Lung (tissue), 12 donors: ENCODE data around the gene TACR2. TPM values are rescaled to one million over a fixed set of nuclear protein-coding genes. Genes with fewer than 3 reads are reported as not detected.

ENCODE experiments used
- ATAC-seq: fragments of 200-7000 bp; cut with Tn5 transposase; one replicate; pipeline ENCODE4 v1.9.1; 2020; ENCODE audit warnings: moderate number of reproducible peaks; ENCODE audit not compliant: insufficient read depth, low FRiP score
- DNase-seq, 3 donors: peaks; one replicate each; pipeline ENCODE4 v3.0.0-alpha.2; 2013 to 2017
- H3K27ac ChIP-seq, 2 donors: one replicate each; pipeline ENCODE4 v1.5.1; 2013; ENCODE audit warnings: mild to moderate bottlenecking in 2 of 2, moderate library complexity in 2 of 2, control low read depth in 1 of 2, inconsistent platforms in 1 of 2, low read depth in 1 of 2, low read length in 1 of 2
- H3K27me3 ChIP-seq, 3 donors: one replicate each; pipeline ENCODE4 v1.5.1; 2013; ENCODE audit warnings: low read length in 2 of 3; ENCODE audit not compliant: control insufficient read depth in 3 of 3, insufficient read depth in 3 of 3
- H3K36me3 ChIP-seq, 4 donors: one replicate each; pipeline ENCODE4 v1.5.1; 2013; ENCODE audit warnings: low read length in 4 of 4, mild to moderate bottlenecking in 1 of 4, moderate library complexity in 1 of 4; ENCODE audit not compliant: control insufficient read depth in 4 of 4, insufficient read depth in 4 of 4
- H3K4me1 ChIP-seq, 5 donors: one replicate each; pipeline ENCODE4 v1.5.1; 2013; ENCODE audit warnings: low read length in 5 of 5, mild to moderate bottlenecking in 2 of 5, moderate library complexity in 1 of 5; ENCODE audit not compliant: control insufficient read depth in 5 of 5, insufficient read depth in 5 of 5
- H3K4me3 ChIP-seq: one replicate; pipeline ENCODE4 v1.5.1; 2013; ENCODE audit warnings: mild to moderate bottlenecking, control low read depth, moderate library complexity
- H3K9ac ChIP-seq, 2 donors: one replicate each; pipeline ENCODE4 v1.5.1; 2013; ENCODE audit warnings: low read length in 2 of 2, control low read depth in 1 of 2; ENCODE audit not compliant: insufficient read depth in 1 of 2
- H3K9me3 ChIP-seq, 4 donors: one replicate each; pipeline ENCODE4 v1.5.1; 2013; ENCODE audit warnings: low read length in 3 of 4, mild to moderate bottlenecking in 1 of 4, moderate library complexity in 1 of 4; ENCODE audit not compliant: control insufficient read depth in 4 of 4, insufficient read depth in 3 of 4
- WGBS, 2 donors: extraction: QIAGEN DNeasy Blood & Tissue Kit; methylation state at CpG; one replicate each; pipeline ENCODE4 v1.1.7; 2013; 5-methylcytosine and 5-hydroxymethylcytosine counted together
- polyA plus RNA-seq, 2 donors: library from polyadenylated mRNA; stranded (reverse); fragments of 200-250 nt; gene quantifications; one replicate each; pipeline ENCODE4 v1.2.1, GENCODE V29; 2013
- total RNA-seq, 2 donors: library from RNA; depleted of rRNA in 1 of 2; stranded (reverse); fragments of >200 nt in 1 of 2; gene quantifications; one replicate each; pipeline ENCODE4 v1.2.1, GENCODE V29; 2014 to 2021
- TF ChIP-seq, protein P1 (sequence below): IDR thresholded peaks from 2 replicates; pipeline ENCODE4 v1.5.1; 2012; ENCODE audit warnings: mild to moderate bottlenecking; ENCODE audit errors: control extremely low read depth, extremely low read depth
- donor health status: control.
- donor health status: control.
- donor health status: Bipolar disorder and iron deficiency.
- donor health status: healthy.
- donor health status: DM: yes; HTN: yes; CAD: no.

TACR2 gene
- total and polyA plus RNA-seq, 4 donors, result 0.28 to 0.83 (median 0.50) TPM

DNA sequence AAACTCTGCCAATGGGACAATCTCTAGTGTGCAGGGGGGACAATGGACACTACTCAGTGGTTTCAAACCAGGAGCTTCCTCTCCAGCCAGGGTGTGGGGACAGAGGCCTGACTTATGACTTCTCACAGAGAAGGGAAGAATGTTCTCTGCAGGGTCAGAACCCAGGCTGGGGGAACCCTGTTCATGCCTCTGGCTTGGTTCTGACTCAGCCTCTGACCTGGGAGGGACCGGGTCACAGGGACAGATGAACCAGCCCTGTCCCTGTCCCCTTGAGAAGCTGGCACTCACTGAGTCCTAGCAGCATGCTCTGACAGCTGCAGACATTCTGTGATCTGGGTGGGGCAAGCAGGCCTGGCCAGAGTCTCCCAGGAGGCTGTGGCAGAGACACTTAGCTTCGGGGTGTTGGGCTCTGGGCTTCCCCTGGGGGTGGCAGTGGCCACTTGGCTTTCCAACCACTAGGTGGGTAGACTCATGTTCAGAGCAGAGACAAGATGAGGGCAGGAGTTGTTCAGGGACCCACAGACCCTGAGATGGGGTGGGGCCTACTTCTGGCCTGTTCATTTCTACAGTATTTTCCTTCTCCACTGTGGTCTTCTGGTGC lies 48.2 kb upstream of the TACR2 start:
- TF ChIP-seq, protein P1, sequence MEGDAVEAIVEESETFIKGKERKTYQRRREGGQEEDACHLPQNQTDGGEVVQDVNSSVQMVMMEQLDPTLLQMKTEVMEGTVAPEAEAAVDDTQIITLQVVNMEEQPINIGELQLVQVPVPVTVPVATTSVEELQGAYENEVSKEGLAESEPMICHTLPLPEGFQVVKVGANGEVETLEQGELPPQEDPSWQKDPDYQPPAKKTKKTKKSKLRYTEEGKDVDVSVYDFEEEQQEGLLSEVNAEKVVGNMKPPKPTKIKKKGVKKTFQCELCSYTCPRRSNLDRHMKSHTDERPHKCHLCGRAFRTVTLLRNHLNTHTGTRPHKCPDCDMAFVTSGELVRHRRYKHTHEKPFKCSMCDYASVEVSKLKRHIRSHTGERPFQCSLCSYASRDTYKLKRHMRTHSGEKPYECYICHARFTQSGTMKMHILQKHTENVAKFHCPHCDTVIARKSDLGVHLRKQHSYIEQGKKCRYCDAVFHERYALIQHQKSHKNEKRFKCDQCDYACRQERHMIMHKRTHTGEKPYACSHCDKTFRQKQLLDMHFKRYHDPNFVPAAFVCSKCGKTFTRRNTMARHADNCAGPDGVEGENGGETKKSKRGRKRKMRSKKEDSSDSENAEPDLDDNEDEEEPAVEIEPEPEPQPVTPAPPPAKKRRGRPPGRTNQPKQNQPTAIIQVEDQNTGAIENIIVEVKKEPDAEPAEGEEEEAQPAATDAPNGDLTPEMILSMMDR, result no peak
- H3K27me3 ChIP-seq, result no peaks in the 10 kb centered on the region
- WGBS, 2 donors, result 52 to 67% methylated on average over 2 of the region's 2 CpGs
- H3K27ac ChIP-seq, result peak overlapping the region; percentile 22 to 79
- DNase-seq (no peak), ATAC-seq (peak; percentile 35)
- H3K36me3 ChIP-seq, result no peaks in the 10 kb centered on the region
- H3K9me3 ChIP-seq, result no peaks in the 10 kb centered on the region
- H3K4me3 ChIP-seq, result no peak overlapping the region
- H3K9ac ChIP-seq, result no peak overlapping the region
- H3K4me1 ChIP-seq, result peaks cover 0 to 44% (median 8%) of the 10 kb centered on the region in 5 donors

DNA sequence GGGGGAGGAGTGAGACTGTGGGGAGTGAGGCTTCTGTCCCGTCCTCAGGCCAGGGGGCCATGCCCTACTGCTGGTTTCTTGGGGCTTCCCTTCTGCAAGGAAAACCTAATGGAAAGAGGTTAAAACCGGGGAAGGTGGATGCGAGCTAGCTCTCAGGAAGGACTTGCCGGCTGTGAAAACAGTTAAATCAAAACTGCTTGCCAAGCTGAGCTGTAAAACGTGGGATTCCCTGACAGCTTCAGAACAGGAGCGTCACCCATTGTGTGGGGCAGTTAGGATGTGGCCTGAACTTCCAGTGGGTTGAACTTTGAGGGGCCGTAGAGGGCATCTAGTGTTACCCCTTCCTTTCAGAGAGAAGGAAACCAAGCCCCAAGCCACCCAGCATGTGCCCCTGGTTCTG lies 47.7 kb upstream of the TACR2 start:
- H3K4me1 ChIP-seq, result peaks cover 0 to 48% (median 8%) of the 10 kb centered on the region in 5 donors
- TF ChIP-seq, protein P1, result no peak
- no peak overlapping the region for H3K9ac ChIP-seq
- H3K27me3 ChIP-seq, result no peaks in the 10 kb centered on the region
- H3K9me3 ChIP-seq, result no peaks in the 10 kb centered on the region
- no peak for DNase-seq
- no peaks in the 10 kb centered on the region for H3K36me3 ChIP-seq
- no peak for ATAC-seq
- whole genome bisulfite sequencing, 2 donors, result 72 to 76% methylated on average over 7 of the region's 7 CpGs
- H3K27ac ChIP-seq, result peak overlapping the region; percentile 22 to 79
- no peak overlapping the region for H3K4me3 ChIP-seq

DNA sequence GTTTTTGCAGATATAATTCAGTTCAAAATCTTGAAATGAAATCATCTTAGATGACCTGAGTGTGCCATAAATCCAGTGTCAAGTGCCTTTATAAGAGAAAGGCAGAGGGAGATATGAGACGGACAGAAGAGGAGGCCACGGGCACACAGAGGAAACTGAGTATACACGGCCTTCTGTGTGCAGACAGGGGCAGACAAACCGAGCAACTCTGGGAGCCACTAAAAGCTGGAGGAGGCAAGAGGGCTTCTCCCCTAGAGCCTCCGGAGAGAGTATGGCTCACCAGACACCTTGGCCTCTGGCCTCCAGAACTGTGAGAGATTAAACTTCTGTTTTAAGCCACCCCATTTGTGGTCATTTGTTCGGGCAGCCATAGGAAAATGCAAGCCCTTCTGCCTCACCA lies 47.2 kb upstream of the TACR2 start:
- Histone ChIP-seq H3K4me1 (peaks cover 0 to 45% (median 7%) of the 10 kb centered on the region in 5 donors), H3K27ac (peak overlapping the region; percentile 22 to 79), H3K9ac (no peak overlapping the region), H3K27me3 (no peaks in the 10 kb centered on the region), H3K4me3 (no peak overlapping the region), H3K36me3 (no peaks in the 10 kb centered on the region), H3K9me3 (no peaks in the 10 kb centered on the region)
- no peak for DNase-seq
- TF ChIP-seq, protein P1, result no peak
- 71 to 73% methylated on average over 6 of the region's 6 CpGs for WGBS, 2 donors
- no peak for ATAC-seq
